ENCODE data around the gene PCDH11X.
"Not testable (repeated sequence)": the region's sequence is repeated elsewhere in the genome, so short reads cannot be mapped to it uniquely, and the experiment has no call there.

DNA sequence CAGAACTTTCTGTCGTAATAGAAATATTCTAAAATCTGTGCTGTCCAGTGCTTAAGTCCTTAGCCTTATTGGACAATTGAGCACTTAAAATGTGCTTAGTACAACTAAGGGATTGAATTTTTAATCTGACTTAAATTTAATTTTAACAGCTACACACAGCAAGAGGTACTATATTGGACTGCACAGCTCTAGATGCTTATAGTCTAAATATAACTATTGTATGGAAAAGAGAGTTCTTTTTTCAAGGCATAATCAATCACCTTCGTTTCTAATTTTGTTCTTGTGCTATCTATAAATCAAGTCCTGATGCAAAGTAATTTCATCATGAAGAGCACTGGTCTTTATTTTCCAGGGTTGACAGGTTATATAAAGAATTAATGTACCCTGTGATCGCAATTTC lies 38.4 kb downstream of the PCDH11X start:
- TF ChIP-seq, protein P1, sequence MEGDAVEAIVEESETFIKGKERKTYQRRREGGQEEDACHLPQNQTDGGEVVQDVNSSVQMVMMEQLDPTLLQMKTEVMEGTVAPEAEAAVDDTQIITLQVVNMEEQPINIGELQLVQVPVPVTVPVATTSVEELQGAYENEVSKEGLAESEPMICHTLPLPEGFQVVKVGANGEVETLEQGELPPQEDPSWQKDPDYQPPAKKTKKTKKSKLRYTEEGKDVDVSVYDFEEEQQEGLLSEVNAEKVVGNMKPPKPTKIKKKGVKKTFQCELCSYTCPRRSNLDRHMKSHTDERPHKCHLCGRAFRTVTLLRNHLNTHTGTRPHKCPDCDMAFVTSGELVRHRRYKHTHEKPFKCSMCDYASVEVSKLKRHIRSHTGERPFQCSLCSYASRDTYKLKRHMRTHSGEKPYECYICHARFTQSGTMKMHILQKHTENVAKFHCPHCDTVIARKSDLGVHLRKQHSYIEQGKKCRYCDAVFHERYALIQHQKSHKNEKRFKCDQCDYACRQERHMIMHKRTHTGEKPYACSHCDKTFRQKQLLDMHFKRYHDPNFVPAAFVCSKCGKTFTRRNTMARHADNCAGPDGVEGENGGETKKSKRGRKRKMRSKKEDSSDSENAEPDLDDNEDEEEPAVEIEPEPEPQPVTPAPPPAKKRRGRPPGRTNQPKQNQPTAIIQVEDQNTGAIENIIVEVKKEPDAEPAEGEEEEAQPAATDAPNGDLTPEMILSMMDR (conservative IDR thresholded peaks at IDR 0.05; ENCODE audit: low read length) = not testable (repeated sequence)
- not testable (repeated sequence) for TF ChIP-seq EZH2phosphoT487 (IDR thresholded peaks at IDR 0.05; ENCODE audit: borderline replicate concordance, low read depth, low read length)

All from OCI-LY7 (cell line).